GM10266 (cell line): ENCODE data around the gene C5orf15.

Experiments used
- DNase-seq: peaks from one replicate; pipeline ENCODE4 v3.0.0; 2012; ENCODE audit errors: extremely low spot score
- CTCF ChIP-seq: IDR thresholded peaks from 2 replicates; pipeline ENCODE4 v1.5.1; 2012; ENCODE audit warnings: mild to moderate bottlenecking, low read depth; ENCODE audit not compliant: control insufficient read depth, insufficient read depth; ENCODE audit errors: missing control alignments

The C5orf15 gene

GRCh38 chr5:133970325-133970909, 2.0 kb upstream of the C5orf15 start:
- DNase-seq: no peak

GRCh38 chr5:133969654-133970324, 1.4 kb upstream of the C5orf15 start:
- TF ChIP-seq CTCF: no peak
- no peak for DNase-seq

More at GRCh38 chr5:133970325-133970909, 2.0 kb upstream of the C5orf15 start:
- TF ChIP-seq CTCF: no peak

GRCh38 chr5:133967698-133968203, 674 bp downstream of the C5orf15 start:
- DNase-seq: no peak
- no peak for TF ChIP-seq CTCF

- no peak for DNase-seq
- TF ChIP-seq CTCF: no peak
These were observed 1.3 kb downstream of the C5orf15 start for GRCh38 chr5:133967124-133967523.

GRCh38 chr5:133966090-133966489, 2.3 kb downstream of the C5orf15 start:
- no peak for TF ChIP-seq CTCF
- DNase-seq: no peak

- no peak for DNase-seq
- no peak for TF ChIP-seq CTCF
These were observed 4.8 kb downstream of the C5orf15 start for GRCh38 chr5:133963493-133964128.
